ENCODE results near the gene ECM1. TPM values are rescaled to one million over a fixed set of nuclear protein-coding genes. Genes with fewer than 3 reads are reported as not detected.

Gene ECM1
- total RNA-seq = 1 to 10 TPM in 1 of 2 experiments, under 1 TPM in 1; 0.88 to 1.1 TPM

DNA sequence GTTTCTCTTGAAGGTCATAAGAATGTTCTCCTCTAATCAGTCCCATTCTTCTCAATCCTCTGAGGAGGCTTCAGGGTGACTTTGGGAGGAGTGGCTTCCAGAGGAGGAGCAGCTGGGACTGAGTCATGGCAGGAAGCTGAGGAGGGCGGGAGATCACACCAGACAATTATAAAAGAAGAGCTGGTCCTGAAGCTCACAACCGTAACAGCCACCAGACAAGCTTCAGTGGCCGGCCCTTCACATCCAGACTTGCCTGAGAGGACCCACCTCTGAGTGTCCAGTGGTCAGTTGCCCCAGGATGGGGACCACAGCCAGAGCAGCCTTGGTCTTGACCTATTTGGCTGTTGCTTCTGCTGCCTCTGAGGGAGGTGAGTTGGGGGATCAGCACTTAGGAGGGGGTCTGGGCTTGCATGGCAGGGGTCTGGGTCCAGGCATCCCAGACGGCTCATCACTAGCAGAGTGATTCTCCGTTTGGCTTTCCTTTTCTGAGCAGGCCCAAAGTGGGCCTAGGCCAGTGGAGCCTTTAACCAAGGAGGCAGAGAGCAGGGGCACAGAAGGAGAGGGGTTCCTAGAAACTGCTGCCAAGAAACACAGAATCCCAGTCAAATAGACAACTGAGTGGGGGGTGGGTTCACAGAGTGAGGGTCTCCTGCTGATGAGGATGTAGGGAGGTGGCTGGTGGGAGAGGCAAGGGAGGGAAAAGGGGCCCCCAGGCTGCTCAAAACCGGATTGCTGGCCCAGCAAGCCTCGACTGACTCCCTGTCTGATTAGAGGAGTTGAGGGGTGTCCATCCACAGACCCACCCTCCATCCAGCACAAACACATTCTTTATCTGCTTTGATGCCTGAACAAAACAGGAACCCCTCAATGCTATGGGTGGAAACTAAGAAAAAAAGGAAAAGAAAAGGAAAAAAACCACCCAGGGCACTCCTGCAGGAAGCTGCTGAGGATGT is at the start of gene ECM1:
Gene ECM1 (plus strand): TSS at position 198 of the 953 bp plus-strand sequence. CDS start 101 bp downstream, at position 299.

DNA sequence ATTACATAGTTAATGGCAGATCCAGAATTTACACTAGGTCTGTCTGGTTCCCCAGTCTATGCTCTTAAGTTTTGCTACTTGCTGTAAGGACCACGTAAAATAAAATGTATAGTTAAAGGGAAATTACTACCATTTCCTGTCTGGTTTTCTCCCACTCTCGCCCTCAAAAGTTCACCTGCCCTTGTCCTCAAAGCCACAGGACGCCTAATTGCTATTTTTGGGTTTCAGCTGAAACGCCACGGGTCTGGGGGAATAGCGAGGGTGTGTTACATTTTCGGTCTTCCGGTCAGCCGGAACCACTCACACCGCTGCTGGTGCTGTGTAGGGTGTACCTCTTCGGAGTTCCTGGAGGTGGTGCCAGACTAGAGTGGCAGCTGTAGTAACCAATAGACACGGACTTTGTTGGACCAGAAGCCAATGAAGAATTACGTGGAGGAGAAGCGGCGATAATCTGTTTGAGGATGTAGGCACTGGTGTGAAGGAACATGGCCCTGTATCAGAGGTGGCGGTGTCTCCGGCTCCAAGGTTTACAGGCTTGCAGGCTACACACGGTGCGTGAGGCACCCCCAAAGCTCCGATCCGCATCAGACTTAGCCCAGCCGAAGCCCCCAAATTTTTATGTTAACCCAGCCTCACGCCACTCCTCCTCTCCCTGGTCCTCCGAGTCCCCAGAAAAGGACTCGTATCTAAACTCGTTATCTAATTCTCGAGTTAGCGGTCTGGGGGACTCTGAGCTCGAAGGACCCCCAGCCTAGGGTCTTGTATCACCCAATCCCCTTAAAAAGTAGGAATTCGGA is 20.7 kb upstream of the ECM1 start, which contains the start of gene TARS2:
Gene TARS2 (plus strand): TSS at position 454 of the 797 bp plus-strand sequence. CDS start 32 bp downstream, at position 486.

DNA sequence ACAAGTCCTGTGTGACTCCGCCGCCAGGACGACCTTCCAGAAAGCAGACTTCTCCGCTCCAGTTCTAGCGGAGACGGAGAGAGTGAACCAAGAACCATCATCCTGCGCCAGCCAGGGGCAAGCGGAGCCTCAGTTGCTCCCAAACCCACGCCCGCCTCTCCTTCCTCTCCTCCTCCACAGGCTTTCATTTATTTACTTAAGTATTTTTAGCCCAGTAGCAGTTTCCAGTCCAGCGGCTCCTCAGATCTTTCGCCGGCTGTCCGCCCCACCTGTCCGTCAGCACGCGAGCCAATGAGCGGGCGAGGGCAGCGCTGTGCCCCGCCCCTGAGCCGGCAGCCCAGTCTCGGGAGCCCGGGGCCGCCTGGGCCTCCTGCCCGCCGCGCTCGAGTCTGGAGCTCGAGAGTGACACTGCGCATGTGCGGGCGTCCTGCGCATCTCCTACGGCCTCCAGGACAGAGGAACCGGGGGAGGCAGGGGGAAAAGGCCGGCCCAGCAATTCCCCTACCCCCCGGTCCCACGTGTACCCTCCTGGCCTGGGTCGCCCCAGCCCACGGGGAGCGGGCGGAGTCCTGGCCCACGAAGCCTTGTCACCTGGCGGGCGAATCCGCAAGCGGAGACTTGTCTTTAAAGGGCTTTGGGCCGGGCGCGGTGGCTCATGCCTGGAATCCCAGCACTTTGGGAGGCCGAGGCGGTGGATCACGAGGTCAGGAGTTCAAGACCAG is 7.6 kb downstream of the ECM1 start, which contains the start of gene FALEC:
Gene FALEC (plus strand): TSS at position 425 of the 722 bp plus-strand sequence.

DNA sequence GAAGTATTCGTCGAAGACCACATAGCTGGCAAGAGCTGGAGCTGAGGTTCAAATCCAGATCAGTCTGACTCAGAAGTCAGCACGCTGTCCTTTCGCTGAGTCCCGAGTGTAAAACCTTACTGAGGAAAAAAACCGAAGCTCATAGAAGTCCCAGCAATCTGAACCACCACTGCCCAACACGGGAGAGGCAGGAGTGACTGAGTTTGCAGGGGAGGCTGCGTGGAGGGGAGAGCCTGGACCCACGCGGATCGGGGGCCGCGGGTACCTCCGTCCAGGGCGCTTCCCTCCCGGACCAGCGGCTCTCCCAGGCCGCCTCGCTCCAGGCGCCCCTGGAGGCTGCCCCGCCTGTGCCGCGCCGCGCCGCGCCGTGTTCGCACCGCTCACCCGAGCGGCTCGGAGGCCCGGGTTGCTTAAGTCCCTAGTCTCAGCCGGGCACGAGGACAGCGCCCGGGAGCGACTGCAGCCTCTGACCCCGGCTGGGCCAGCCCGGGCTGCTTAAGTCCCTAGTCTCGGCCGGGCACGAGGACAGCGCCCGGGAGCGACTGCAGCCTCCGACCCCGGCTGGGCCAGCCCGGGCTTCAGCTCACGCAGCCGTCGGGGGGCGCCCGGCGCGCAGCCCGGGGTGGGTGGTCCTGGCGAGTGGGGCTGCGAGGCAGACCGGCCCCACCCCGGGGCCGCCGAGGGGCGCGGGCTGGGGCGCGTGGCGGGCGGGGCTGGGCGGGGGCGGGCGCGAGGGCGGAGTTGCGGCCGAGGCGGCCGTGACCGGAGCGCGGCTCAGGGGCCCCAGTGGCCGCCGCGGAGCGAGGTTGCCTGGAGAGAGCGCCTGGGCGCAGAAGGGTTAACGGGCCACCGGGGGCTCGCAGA is 41.0 kb downstream of the ECM1 start, which contains the start of gene ADAMTSL4:
Gene ADAMTSL4 (plus strand): TSS at position 777 of the 864 bp plus-strand sequence. CDS start 2,881 bp downstream, outside the sequence.

Small RNA genes lying within 50 kb of the gene (microRNA-seq; reads per million reads assigned to microRNA genes)
- gene MIR4257 (ENCODE audit: borderline microRNAs expressed, borderline replicate concordance) (not detected), gene MIR6878 (ENCODE audit: borderline microRNAs expressed, borderline replicate concordance) (not detected)

Other genes starting within 250 kb of the ECM1 start
- gene APH1A, start 239.1 kb upstream of the ECM1 start, total RNA-seq = 100 to 1,000 TPM; 140 to 146 TPM
- 1 to 10 TPM; 5.7 to 6.9 TPM for gene C1orf54, start 235.3 kb upstream of the ECM1 start, total RNA-seq
- 1 to 10 TPM; 3.0 to 4.3 TPM for gene CIART, start 225.6 kb upstream of the ECM1 start, total RNA-seq
- gene MRPS21, start 214.2 kb upstream of the ECM1 start, total RNA-seq = 10 to 100 TPM; 69.0 to 72.1 TPM
- 10 to 100 TPM; 71.7 to 73.8 TPM for gene PRPF3, start 186.6 kb upstream of the ECM1 start, total RNA-seq
- 10 to 100 TPM; 38.3 to 39.3 TPM for gene RPRD2, start 144.0 kb upstream of the ECM1 start, total RNA-seq
- 10 to 100 TPM; 28.1 to 28.2 TPM for gene TARS2, start 20.7 kb upstream of the ECM1 start, total RNA-seq
- gene FALEC, start 7.6 kb downstream of the ECM1 start, total RNA-seq = not detected
- under 1 TPM; 0.14 to 0.38 TPM for gene ADAMTSL4, start 41.3 kb downstream of the ECM1 start, total RNA-seq
- 100 to 1,000 TPM; 334 to 338 TPM for gene MCL1, start 71.5 kb downstream of the ECM1 start, total RNA-seq
- gene ENSA, start 121.5 kb downstream of the ECM1 start, total RNA-seq = 100 to 1,000 TPM; 185 to 189 TPM
- gene GOLPH3L, start 189.0 kb downstream of the ECM1 start, total RNA-seq = 10 to 100 TPM; 23.9 to 25.9 TPM
- under 1 TPM in 1 of 2 experiments, not detected in 1; 0.17 TPM for gene HORMAD1, start 212.8 kb downstream of the ECM1 start, total RNA-seq

Measured in activated naive CD4-positive, alpha-beta T cell treated with anti-CD3 and anti-CD28 coated beads, Interleukin-2, amount 10 ng/mL, durations not matched to agents 5 hours and 36 hours (primary cell).